K562 (cell line): Measurements from ENCODE around the gene CALU. TPM values are rescaled to one million over a fixed set of nuclear protein-coding genes. Genes with fewer than 3 reads are reported as not detected.

ENCODE experiments used
- ATAC-seq: fragments of 200-7000 bp; cut with Tn5 transposase; 3 replicates; pipeline ENCODE4 v1.9.1; 2020; ENCODE audit warnings: moderate library complexity
- BruUV-seq: library from RNA; stranded (reverse); fragments of 400-500 nt; replicated peaks from 2 replicates; lab custom pipeline; 2021; lab: Mats Ljungman, UMichigan
- CTCF ChIA-PET: fragments of 300-600 bp; formaldehyde crosslinking; extraction: SDS; loops from one replicate; lab custom pipeline; 2021; ENCODE audit warnings: low intra/inter-chr PET ratio; lab: Yijun Ruan, JAX
- POLR2A ChIA-PET: fragments of 300-600, 350-650 bp; sonication (Branson Sonifier 250); formaldehyde crosslinking; extraction: SDS; loops from one replicate; lab custom pipeline; 2021; ENCODE audit warnings: antibody characterized with exemption, inconsistent platforms; lab: Yijun Ruan, JAX
- DNase-seq, 4 experiments: peaks; one replicate each; pipeline versions ENCODE4 v3.0.0 to v3.0.0-alpha.2; 2011 to 2018; ENCODE audit warnings: low spot score in 3 of 4, mixed read lengths in 3 of 4; ENCODE audit errors: extremely low read depth in 1 of 4
- FAIRE-seq: peaks from 2 replicates; lab custom pipeline; 2011; peaks lifted over from hg19 to GRCh38; lab: Jason Lieb, UNC
- H2AFZ ChIP-seq: 2 replicates; pipeline ENCODE4 v1.6.0; 2011; ENCODE audit warnings: low read depth, low read length, control low read depth, inconsistent platforms
- H3K27ac ChIP-seq: fragments of 200-600 bp; 3 replicates; pipeline ENCODE4 v1.8.0; 2011; ENCODE audit warnings: low read depth, mild to moderate bottlenecking, control low read depth, inconsistent platforms, low read length, moderate library complexity, mixed read lengths; ENCODE audit errors: extremely low read depth
- H3K27me3 ChIP-seq, 2 experiments: fragments of 300-600 bp in 1 of 2; 2 replicates in 1 of 2; 3 replicates in 1 of 2; pipeline versions ENCODE4 v1.6.0 to v1.8.0; 2011; ENCODE audit warnings: inconsistent platforms in 2 of 2, low read length in 2 of 2, mild to moderate bottlenecking in 1 of 2, mixed read lengths in 1 of 2, moderate library complexity in 1 of 2; ENCODE audit not compliant: control insufficient read depth in 2 of 2, insufficient read depth in 2 of 2
- H3K36me3 ChIP-seq: fragments of 300-600 bp; 3 replicates; pipeline ENCODE4 v1.8.0; 2011; ENCODE audit warnings: mild to moderate bottlenecking, low read length, inconsistent platforms; ENCODE audit not compliant: control insufficient read depth, insufficient read depth
- H3K4me1 ChIP-seq, 2 experiments: fragments of 200-600 bp in 1 of 2; replicated peaks in 1 of 2; 2 replicates in 1 of 2; 3 replicates in 1 of 2; pipeline versions ENCODE4 v1.5.1 to v1.8.0; 2011; ENCODE audit warnings: inconsistent platforms in 2 of 2, low read length in 2 of 2, mild to moderate bottlenecking in 1 of 2, mixed read lengths in 1 of 2, moderate library complexity in 1 of 2; ENCODE audit not compliant: control insufficient read depth in 2 of 2, insufficient read depth in 2 of 2
- H3K4me2 ChIP-seq: 2 replicates; pipeline ENCODE4 v1.6.1; 2011; ENCODE audit warnings: low read length, control low read depth, inconsistent platforms, mixed read lengths; ENCODE audit not compliant: insufficient read depth
- H3K4me3 ChIP-seq: fragments of 200-600 bp; sonication (generic), shearing (Covaris generic); 2 replicates; pipeline ENCODE4 v1.5.1; 2016; ENCODE audit warnings: control low read depth, inconsistent platforms
- H3K79me2 ChIP-seq: fragments of 200-600 bp; 3 replicates; pipeline ENCODE4 v1.8.0; 2011; ENCODE audit warnings: low read length, inconsistent platforms; ENCODE audit not compliant: control insufficient read depth, insufficient read depth
- H3K9ac ChIP-seq, 2 experiments: 2 replicates each; pipeline versions ENCODE4 v1.6.0 to v1.6.1; 2011; ENCODE audit warnings: low read depth in 2 of 2, low read length in 2 of 2, control low read depth in 1 of 2, inconsistent platforms in 1 of 2, mild to moderate bottlenecking in 1 of 2, mixed read lengths in 1 of 2; ENCODE audit not compliant: insufficient read depth in 1 of 2
- H3K9me1 ChIP-seq: one replicate; pipeline ENCODE4 v1.6.0; 2011; ENCODE audit warnings: inconsistent platforms, mild to moderate bottlenecking, low read length, moderate library complexity; ENCODE audit not compliant: control insufficient read depth, insufficient read depth
- H3K9me3 ChIP-seq: replicated peaks from 2 replicates; pipeline ENCODE4 v1.5.1; 2011; ENCODE audit warnings: low read depth, low read length, inconsistent platforms; ENCODE audit not compliant: control insufficient read depth, insufficient read depth
- H4K20me1 ChIP-seq: replicated peaks from 2 replicates; pipeline ENCODE4 v1.6.1; 2011; ENCODE audit warnings: low read length, inconsistent platforms, mixed read lengths; ENCODE audit not compliant: control insufficient read depth, insufficient read depth
- CREB1 ChIP-seq, 2 experiments: sonication (generic) in 1 of 2; formaldehyde crosslinking in 1 of 2; IDR thresholded peaks; 2 replicates each; pipeline versions ENCODE4 v1.6.1 to v1.8.0; 2012 to 2022; ENCODE audit warnings: inconsistent platforms in 1 of 2, mild to moderate bottlenecking in 1 of 2, missing genetic modification reagents in 1 of 2, moderate library complexity in 1 of 2
- E2F8 ChIP-seq: fragments of 450-650 bp; IDR thresholded peaks from 2 replicates; pipeline ENCODE4 v1.7.1; 2018; ENCODE audit warnings: mild to moderate bottlenecking, low read depth; ENCODE audit not compliant: partially characterized antibody
- HNRNPLL ChIP-seq: fragments of 200-400 bp; formaldehyde crosslinking; IDR thresholded peaks from 2 replicates; pipeline ENCODE4 v1.6.1; 2017; ENCODE audit warnings: low read length, low read depth, mild to moderate bottlenecking; ENCODE audit not compliant: poor library complexity, severe bottlenecking
- PHF8 ChIP-seq: fragments of 200-600 bp; sonication (generic); IDR thresholded peaks from 2 replicates; pipeline ENCODE4 v1.6.1; 2012; ENCODE audit warnings: mixed run types, mild to moderate bottlenecking, inconsistent platforms, low read length, moderate library complexity, borderline replicate concordance
- POLR2A ChIP-seq: fragments of 450-650 bp; conservative IDR thresholded peaks from 2 replicates; pipeline ENCODE4 v1.6.1; 2016
- POLR2AphosphoS2 ChIP-seq: IDR thresholded peaks from 2 replicates; pipeline ENCODE4 v1.6.1; 2012; ENCODE audit warnings: low read length, improper control_type of control experiment
- POLR2B ChIP-seq: fragments of 450-650 bp; IDR thresholded peaks from 2 replicates; pipeline ENCODE4 v1.6.1; 2018; ENCODE audit warnings: low read depth; ENCODE audit not compliant: partially characterized antibody
- POLR2G ChIP-seq: fragments of 200-400 bp; formaldehyde crosslinking; IDR thresholded peaks from 2 replicates; pipeline ENCODE4 v1.6.1; 2017; ENCODE audit warnings: low read depth, mild to moderate bottlenecking, antibody characterized with exemption, low read length, moderate library complexity
- RBM22 ChIP-seq: fragments of 200-400 bp; formaldehyde crosslinking; IDR thresholded peaks from 2 replicates; pipeline ENCODE4 v1.6.1; 2018; ENCODE audit warnings: low read length, low read depth; ENCODE audit not compliant: poor library complexity, severe bottlenecking
- SUPT5H ChIP-seq: fragments of 450-650 bp; IDR thresholded peaks from 2 replicates; pipeline ENCODE4 v1.6.1; 2016
- ZNF280B ChIP-seq: fragments of 250-450 bp; sonication (Bioruptor Pico); IDR thresholded peaks from 2 replicates; pipeline ENCODE4 v1.5.1; 2021; ENCODE audit warnings: mild to moderate bottlenecking
- ZNF764 ChIP-seq: fragments of 250-450 bp; sonication (Bioruptor Pico); IDR thresholded peaks from 2 replicates; pipeline ENCODE4 v1.4.0; 2020; ENCODE audit warnings: low read depth, mild to moderate bottlenecking, moderate library complexity
- WGBS: fragments of 100-300 bp; shearing (Covaris generic); methylation state at CpG from one replicate; pipeline ENCODE4 v1.1.6; 2016; ENCODE audit warnings: low coverage, mixed read lengths; ENCODE audit not compliant: insufficient coverage; ENCODE audit errors: missing lambda C conversion rate; 5-methylcytosine and 5-hydroxymethylcytosine counted together
- in situ Hi-C: fragments of 300-500 bp; cut with MboI; formaldehyde crosslinking; loops from 4 replicates; pipeline ENCODE4 v1.15.0; 2018; ENCODE audit warnings: inconsistent platforms, mixed read lengths
- intact Hi-C: fragments of 100-400 bp; cut with micrococcal nuclease; formaldehyde crosslinking; loops from 2 replicates; pipeline ENCODE4 v1.14.2; 2022
- polyA plus RNA-seq, 8 experiments: library from polyadenylated mRNA; depleted of rRNA in 4 of 8; stranded (reverse) in 5 of 8; unstranded in 3 of 8; fragments of >200 nt; fragmentation: Nextera tagmentation in 2 of 8; fragmentation: Illumina TruSeq in 1 of 8; extraction: Ambion mirVana in 2 of 8; extraction: Trizol in 1 of 8; gene quantifications; 2 replicates each; pipeline versions ENCODE4 v1.2.1 to v1.2.3, GENCODE V29; 2011 to 2014; ENCODE audit warnings: inconsistent platforms in 1 of 8, missing spikeins in 1 of 8
- total RNA-seq, 7 experiments: library from RNA; depleted of rRNA in 6 of 7; stranded (reverse); fragments of >200 nt in 6 of 7; fragmentation: Illumina TruSeq in 2 of 7; extraction: Trizol in 2 of 7; gene quantifications; 2 replicates each; pipeline versions ENCODE4 v1.2.1 to v1.2.3, GENCODE V29; 2011 to 2021; ENCODE audit warnings: low replicate concordance in 1 of 7

The CALU gene
- total and polyA plus RNA-seq, 9 of the 15 experiments (the other 6 are each of a cell fraction or from before 2014, with no cell fraction given) = 166 to 286 (median 215) TPM

GRCh38 chr7:128774921-128775320, 35.8 kb downstream of the CALU start:
- peaks cover 39% of the 10 kb centered on the region for H3K36me3 ChIP-seq
- DNase-seq = no peak
- no peaks in the 10 kb centered on the region for H3K27me3 ChIP-seq
- CTCF ChIA-PET = no interaction called here
- H3K4me3 ChIP-seq = no peak overlapping the region
- H3K9me3 ChIP-seq = no peaks in the 10 kb centered on the region
- TF ChIP-seq CREB1 (IDR thresholded peaks at IDR 0.05) = 0 out of 2 replicates have a peak, but pooled peaks have one; percentile 10
- TF ChIP-seq CREB1 (CRISPR knock-in tag; IDR thresholded peaks at IDR 0.05) = no peak
- TF ChIP-seq POLR2B = peak; percentile 70
- peak; percentile 58; the same call in 1 of the 2 replicates for TF ChIP-seq SUPT5H
- peak; percentile 79 for TF ChIP-seq POLR2AphosphoS2
- TF ChIP-seq E2F8 = peak; percentile 55
- no peak for TF ChIP-seq HNRNPLL
- TF ChIP-seq POLR2A = peak; percentile 57; the same call in 1 of the 2 replicates
- TF ChIP-seq RBM22 = peak; percentile 23
- peak; percentile 55 for TF ChIP-seq POLR2G
- no peak for TF ChIP-seq PHF8
- no peak for TF ChIP-seq ZNF764 (CRISPR knock-in tag)
- TF ChIP-seq ZNF280B (CRISPR knock-in tag) = no peak
- no peaks in the 10 kb centered on the region for H3K9me1 ChIP-seq
- peak; percentile 11 for ATAC-seq
- no peaks in the 10 kb centered on the region for H4K20me1 ChIP-seq
- FAIRE-seq = no peak
- intact Hi-C loops = no loop called here
- no peak overlapping the region for H2AFZ ChIP-seq
- 87% methylated on average over 7 of the region's 7 CpGs for WGBS
- H3K9ac ChIP-seq = no peak overlapping the region
- POLR2A ChIA-PET = interaction anchor here (0.8 to 3.2 kb wide), 8 partner anchors 9 to 95 kb away, joined by 3 to 29 read pairs (median 5); partner anchors contain the start of gene CALU
- no TSS peak for BruUV-seq
- H3K4me1 ChIP-seq = peaks cover 0 to 4% of the 10 kb centered on the region in 2 experiments; a peak in 2 of 5 replicates
- no peak overlapping the region for H3K4me2 ChIP-seq
- H3K27ac ChIP-seq = no peak overlapping the region
- in situ Hi-C loops = no loop called here
- no peaks in the 10 kb centered on the region for H3K79me2 ChIP-seq
